ENCODE measurements around the gene TMEM212.
"Not testable (repeated sequence)": the region's sequence is repeated elsewhere in the genome, so short reads cannot be mapped to it uniquely, and the experiment has no call there.

The TMEM212 gene

GRCh38 chr3:171834461-171834801, 8.7 kb upstream of the TMEM212 start:
- no peak for DNase-seq (ENCODE audit: low spot score)

GRCh38 chr3:171835116-171835515, 8.0 kb upstream of the TMEM212 start:
- no peak for DNase-seq (ENCODE audit: low spot score)

- DNase-seq (ENCODE audit: low spot score): no peak
Observed at GRCh38 chr3:171835613-171836012, 7.5 kb upstream of the TMEM212 start.

DNA sequence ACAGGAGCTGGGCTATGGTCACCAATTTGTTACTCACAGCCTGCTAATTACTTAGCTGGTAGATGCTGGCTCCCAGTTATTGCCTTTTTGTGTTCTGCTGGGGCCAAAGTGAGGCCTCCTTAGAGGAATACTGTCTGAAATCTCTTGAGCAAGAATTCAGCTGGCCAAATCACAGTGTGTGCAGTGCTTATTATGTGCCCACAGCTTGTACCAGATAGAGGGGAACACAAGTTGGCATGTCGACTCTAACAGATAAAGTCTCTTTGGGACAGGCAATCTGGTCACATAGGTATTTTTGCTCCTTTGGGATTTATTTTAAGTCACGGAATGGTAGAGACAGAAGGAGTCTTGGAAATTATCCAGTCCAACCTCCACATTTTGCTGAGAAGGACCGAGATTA, 6.3 kb upstream of the TMEM212 start:
- no peak for DNase-seq (ENCODE audit: low spot score)

GRCh38 chr3:171837698-171838097, 5.5 kb upstream of the TMEM212 start:
- no peak for DNase-seq (ENCODE audit: low spot score)

GRCh38 chr3:171838218-171838720, 4.9 kb upstream of the TMEM212 start:
- DNase-seq (ENCODE audit: low spot score): no peak

- no peak for DNase-seq (ENCODE audit: low spot score)
Observed at GRCh38 chr3:171839270-171839669, 3.9 kb upstream of the TMEM212 start.

DNA sequence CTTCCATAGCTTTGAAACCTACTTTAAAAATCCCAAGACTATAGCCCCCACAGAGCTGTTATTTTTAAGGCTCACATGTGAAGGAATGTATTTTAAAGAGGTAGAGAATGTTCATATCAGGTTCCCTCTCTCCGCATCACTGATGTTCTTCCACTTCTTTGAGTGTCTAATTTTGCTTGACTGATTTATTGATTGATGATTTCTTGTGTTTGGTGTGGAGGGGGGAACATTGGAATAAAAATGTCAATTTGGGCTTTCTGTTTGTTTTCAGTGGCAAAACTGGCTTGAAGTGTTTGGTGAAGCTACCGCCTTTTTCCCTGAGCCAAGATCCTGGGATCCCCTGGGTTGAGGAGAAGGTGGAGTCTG, 2.7 kb upstream of the TMEM212 start:
- no peak for DNase-seq (ENCODE audit: low spot score)

- no peak for DNase-seq (ENCODE audit: low spot score)
Observed at GRCh38 chr3:171840811-171841619, 2.1 kb upstream of the TMEM212 start.

- no peak for DNase-seq (ENCODE audit: low spot score)
Observed at GRCh38 chr3:171841620-171842000, 1.5 kb upstream of the TMEM212 start.

GRCh38 chr3:171844873-171845272, 1.7 kb downstream of the TMEM212 start:
- DNase-seq (ENCODE audit: low spot score): no peak

DNA sequence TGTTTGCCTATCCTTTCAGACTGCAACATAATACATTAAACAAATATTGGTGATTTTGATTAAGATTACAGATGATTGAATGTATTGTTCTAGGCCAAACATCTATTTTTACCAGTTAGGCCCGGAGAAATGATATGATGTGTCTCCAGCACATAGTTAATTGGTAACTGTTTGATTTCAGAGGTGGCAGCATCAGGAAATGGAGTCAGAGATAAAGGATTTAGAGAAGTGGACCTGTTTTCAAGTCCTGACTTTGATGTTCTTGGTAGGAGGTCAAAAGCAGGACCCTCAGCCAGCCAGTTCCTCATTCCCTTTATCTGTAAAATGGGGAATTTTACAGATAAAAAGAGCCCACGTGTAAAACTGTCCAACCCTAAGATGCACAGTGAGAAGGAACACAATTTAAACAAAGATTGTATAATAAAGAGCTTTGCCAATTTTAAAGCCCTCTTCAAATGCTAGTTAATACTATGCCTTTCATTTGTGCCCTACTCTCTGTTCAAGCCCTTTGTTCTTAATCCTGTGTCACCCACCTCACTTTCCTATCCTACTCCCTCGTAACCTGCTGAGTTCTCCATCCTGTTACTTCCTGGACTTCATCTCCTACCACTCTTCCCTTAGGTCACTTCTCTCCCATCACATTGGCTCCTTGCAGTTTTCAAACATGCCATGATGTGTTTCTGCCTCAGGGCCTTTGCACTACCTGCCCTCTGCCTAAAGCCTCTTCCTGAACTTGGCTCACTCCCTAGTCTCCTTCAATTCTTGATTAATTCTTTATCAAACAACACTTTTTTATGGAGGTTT, 2.5 kb downstream of the TMEM212 start:
- no peak for DNase-seq (ENCODE audit: low spot score)

DNA sequence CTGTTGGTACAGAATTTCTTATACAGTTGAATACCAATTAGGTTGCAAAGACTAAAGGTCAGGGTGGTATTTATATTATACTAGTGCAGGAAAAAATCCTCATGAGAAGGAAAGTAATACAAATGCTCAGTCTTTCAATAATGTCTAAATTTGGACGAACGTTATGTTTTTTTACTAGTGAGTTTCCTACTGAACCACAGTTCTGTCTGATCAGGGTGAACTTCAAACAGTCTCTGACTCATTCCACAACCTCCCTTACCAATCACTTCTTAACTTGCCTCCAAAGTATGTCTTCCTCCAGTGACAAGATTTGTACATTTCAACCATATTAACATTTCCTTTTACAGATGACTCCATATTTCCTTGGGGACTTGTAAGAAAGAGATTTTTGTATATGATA, 3.4 kb downstream of the TMEM212 start:
- DNase-seq (ENCODE audit: low spot score): no peak

DNA sequence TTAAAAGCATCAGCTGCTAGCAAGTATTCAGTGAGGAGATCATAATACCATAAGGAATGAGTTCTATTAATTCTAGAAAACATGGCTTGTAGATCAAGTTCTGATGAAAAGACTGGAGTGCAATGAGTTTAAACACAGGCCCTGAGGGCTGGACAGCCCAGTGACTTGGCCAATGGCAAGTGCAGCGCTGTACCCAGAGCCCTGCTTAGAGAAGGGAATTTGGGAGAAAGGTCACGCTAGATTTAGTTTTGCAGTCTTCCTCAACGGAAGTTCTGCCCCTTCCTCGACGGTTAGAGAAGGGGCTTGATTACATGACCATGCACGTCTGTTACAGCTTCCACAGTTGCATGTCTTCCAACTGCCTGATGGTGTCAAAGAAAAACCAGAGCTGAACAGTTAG, 4.0 kb downstream of the TMEM212 start:
- DNase-seq (ENCODE audit: low spot score): no peak

DNA sequence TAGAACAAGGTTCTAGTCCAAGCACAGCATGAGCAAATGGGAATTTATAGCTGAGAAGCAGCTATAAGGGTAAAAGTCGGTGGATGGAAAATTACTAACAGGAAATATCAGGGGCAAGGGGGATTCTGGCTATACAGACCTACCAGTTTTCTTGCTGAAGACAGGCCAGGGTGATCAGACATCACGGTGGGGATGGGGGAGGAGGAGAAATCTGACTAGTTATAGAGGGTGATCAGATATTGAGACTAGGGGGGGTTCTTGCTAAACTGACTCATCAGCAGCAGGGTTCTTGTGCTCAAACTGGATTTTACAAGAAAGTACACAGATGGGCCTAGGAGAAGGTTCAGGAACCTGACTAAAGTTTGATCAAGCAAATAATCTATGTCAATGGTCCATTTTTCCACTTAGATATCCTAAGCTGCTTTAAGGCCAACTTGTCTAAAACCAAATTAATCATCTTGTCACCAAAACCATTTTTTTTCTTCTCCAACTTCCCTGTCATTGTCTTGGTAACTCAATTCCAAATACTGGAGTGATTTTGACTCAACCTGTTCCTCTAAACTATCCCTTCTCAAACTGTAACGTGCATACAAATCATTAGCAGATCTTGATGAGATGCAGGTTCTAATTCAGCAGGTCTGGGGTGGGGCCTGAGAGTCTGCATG, 4.6 kb downstream of the TMEM212 start:
- no peak for DNase-seq (ENCODE audit: low spot score)

DNA sequence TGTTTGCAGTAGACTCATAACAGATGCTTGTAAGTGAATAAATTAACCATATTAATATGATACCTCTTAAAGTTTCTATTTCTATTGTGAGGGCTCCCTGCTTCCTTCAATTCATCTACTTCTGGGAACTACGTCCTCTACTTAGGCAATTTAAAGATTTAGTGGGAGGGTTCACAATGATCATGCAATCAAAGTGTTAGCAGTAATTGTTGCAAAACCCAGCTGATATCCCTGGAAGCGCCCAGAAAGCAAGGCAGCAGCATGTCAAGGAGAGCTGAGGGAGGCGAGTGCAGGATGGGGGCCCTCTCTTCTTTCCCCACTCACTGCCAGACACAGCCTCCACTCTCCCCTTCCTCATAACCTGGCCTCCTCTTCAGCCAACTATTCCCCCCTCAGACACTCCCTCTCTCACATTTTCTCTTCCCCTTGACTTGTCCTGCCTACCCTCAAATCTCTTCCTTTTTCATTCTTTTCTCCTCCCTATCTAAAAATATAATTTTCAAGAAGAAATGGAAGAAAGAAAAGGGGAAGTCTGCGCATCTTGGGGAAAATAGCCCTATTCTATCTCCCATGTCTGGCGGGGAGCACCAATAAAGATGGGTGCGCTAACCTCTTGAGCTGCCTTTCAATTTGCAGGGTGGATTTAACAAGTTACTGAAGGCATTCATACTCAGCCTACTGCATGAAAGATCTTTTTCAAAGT, 6.6 kb downstream of the TMEM212 start:
- no peak for DNase-seq (ENCODE audit: low spot score)

GRCh38 chr3:171850320-171850959, 7.3 kb downstream of the TMEM212 start:
- no peak for DNase-seq (ENCODE audit: low spot score)

- DNase-seq (ENCODE audit: low spot score): no peak
Observed at GRCh38 chr3:171850960-171851659, 8.0 kb downstream of the TMEM212 start.

GRCh38 chr3:171851660-171852058, 8.5 kb downstream of the TMEM212 start:
- no peak for DNase-seq (ENCODE audit: low spot score)

GRCh38 chr3:171854649-171855305, 11.6 kb downstream of the TMEM212 start:
- DNase-seq (ENCODE audit: low spot score): no peak

DNA sequence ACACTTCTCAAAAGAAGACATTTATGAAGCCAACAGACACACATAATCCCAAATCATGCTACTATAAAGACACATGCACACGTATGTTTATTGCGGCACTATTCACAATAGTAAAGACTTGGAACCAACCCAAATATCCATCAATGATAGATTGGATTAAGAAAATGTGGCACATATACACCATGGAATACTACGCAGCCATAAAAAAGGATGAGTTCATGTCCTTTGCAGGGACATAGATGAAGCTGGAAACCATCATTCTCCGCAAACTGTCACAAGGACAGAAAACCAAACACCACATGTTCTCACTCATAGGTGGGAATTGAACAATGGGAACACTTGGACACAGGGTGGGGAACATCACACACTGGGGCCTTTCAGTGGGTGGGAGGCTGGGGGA, 15.6 kb downstream of the TMEM212 start:
- not testable (repeated sequence) for DNase-seq (ENCODE audit: low spot score)
